Activated CD4-positive, alpha-beta T cell treated with anti-CD3 and anti-CD28 coated beads, Interleukin-2, amount 50 U/mL, for 1 hour (primary cell): ENCODE measurements around the gene CYB561A3.

Experiments
- DNase-seq: peaks from one replicate; pipeline ENCODE4 v3.0.0-alpha.2; 2020

Gene CYB561A3

GRCh38 chr11:61309739-61310138 lies 51.9 kb downstream of the CYB561A3 start:
- no peak for DNase-seq

GRCh38 chr11:61309141-61309540 lies 52.5 kb downstream of the CYB561A3 start:
- no peak for DNase-seq

GRCh38 chr11:61307354-61307753 lies 54.3 kb downstream of the CYB561A3 start:
- no peak for DNase-seq

GRCh38 chr11:61306221-61306620 lies 55.5 kb downstream of the CYB561A3 start:
- no peak for DNase-seq

- no peak for DNase-seq
These were observed 56.3 kb downstream of the CYB561A3 start for GRCh38 chr11:61305417-61305816.

- DNase-seq = no peak
These were observed 58.0 kb downstream of the CYB561A3 start for GRCh38 chr11:61303725-61304124.

GRCh38 chr11:61302550-61302949 lies 59.1 kb downstream of the CYB561A3 start:
- DNase-seq = no peak
